D721Med (cell line): ENCODE measurements around the gene CITED2.

Experiments used
- DNase-seq: peaks from one replicate; pipeline ENCODE4 v3.0.0; 2011; ENCODE audit warnings: low spot score; ENCODE audit not compliant: insufficient read length
- FAIRE-seq: peaks from 2 replicates; lab custom pipeline; 2011; peaks lifted over from hg19 to GRCh38; lab: Jason Lieb, UNC
- CTCF ChIP-seq: IDR thresholded peaks from 2 replicates; pipeline ENCODE4 v1.5.1; 2012; ENCODE audit warnings: mild to moderate bottlenecking, control low read depth; ENCODE audit not compliant: insufficient read depth; ENCODE audit errors: missing control alignments

CITED2 gene

GRCh38 chr6:139376017-139376330, 1.5 kb upstream of the CITED2 start:
- no peak for TF ChIP-seq CTCF
- FAIRE-seq: no peak
- DNase-seq: no peak

DNA sequence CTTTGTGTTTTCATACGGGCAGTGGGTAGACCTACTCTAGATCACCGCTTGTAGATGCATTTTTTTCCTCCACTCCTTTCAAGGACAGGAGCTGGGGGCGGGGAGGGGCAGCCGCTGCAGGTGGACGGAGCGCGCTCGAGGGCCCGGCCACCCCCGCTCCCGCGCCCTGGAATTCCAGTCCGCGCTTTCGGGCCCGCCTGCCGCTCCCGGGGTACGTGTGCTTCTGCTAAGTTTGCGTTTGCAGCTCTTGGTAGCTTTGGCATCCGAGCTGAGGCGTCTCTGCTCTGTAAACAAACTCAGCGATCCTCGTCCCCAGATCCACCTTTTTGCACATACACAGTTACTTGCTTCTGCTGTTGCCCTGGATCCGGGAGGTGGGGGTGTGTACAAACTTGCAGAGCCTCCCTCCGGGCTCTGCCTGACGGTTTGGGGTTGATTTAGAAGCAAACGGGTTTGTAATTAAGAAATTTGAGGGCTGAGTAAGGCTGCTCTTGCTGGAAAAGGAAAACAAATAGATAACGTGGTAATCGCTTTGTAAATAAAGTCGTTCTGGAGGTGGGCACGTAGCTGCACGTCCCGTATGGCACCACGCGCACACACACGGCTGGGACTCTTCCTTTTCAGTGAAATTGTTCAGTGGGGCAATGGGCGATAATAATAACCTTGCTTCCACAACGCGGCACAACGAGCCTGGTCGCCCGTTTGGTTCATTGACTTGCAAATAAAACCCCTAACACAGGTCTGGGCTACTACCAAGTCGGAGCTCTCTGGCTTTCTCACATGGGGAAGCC, 973 bp upstream of the CITED2 start:
- no peak for FAIRE-seq
- no peak for DNase-seq
- TF ChIP-seq CTCF: no peak

DNA sequence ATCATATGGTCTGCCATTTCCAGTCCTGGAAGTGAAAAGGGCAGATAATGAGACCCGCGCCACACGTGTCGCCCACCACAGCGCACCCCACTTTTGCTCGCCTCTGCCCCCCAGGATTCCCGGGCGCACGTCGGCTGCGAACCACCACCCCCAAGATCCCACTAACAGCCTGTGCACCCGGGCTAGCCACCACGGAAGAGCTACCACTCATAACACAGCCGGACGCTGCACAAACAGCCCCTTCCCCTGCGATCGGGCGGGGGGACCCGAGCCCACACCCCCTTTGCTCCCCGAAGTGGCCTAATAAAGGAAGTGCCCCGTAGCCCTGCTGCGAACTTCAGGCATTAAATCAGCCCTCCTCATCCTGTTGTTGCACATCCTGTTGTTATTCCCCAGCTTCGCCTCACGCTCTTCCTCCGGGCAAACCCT, 506 bp downstream of the CITED2 start:
- no peak for TF ChIP-seq CTCF
- FAIRE-seq (no peak), DNase-seq (no peak)

GRCh38 chr6:139373154-139373927, 1.1 kb downstream of the CITED2 start:
- no peak for DNase-seq
- FAIRE-seq: no peak
- TF ChIP-seq CTCF: peak; percentile 25

GRCh38 chr6:139372326-139373153, 1.9 kb downstream of the CITED2 start:
- DNase-seq (no peak), FAIRE-seq (no peak)
- TF ChIP-seq CTCF: no peak

DNA sequence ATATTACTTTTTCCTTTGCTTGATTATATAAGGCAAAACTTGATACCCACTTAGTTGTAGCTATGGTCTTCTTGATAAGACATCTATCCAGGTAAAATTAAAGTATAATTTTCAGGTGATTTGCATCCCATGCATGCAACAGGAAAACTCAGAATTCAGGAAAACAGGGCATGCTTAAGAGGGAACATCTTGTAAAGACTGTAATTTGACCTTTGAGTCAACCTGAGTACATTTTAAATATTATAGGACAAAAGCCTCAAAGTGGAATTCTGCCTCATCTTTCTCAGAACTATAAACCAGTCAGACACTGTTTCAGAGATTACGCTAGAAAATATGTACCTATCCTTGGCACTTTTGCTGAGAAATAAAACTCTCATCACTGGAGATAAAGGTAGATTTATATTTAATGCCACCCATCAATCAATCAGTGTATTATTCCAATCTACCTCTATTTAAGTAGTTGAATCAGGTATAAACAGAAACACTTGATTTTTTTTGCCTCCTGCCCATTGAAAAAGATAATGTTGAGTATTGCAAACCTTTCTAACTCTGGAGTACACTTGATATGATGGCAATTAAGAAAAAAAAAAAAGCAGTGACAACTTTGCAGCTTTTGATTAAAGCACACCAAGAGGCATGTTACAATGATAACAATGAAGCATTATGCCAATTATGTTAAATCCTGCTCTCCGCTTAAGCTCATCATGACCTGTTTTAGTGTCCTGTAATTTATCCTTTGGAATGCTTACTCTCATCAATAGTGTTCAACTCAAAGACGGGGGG, 2.8 kb downstream of the CITED2 start:
- no peak for DNase-seq
- FAIRE-seq: no peak
- no peak for TF ChIP-seq CTCF
